Spleen (tissue), 11 donors: Measurements from ENCODE around the gene NPAS2. TPM values are rescaled to one million over a fixed set of nuclear protein-coding genes. Genes with fewer than 3 reads are reported as not detected.

Source experiments
- DNase-seq: peaks from one replicate; pipeline ENCODE4 v3.0.0-alpha.2; 2020
- H3K27ac ChIP-seq, 8 donors: fragments of 200-600 bp; sonication (generic) in 7 of 8; 1 replicate in 4 of 8; 2 replicates in 4 of 8; pipeline versions ENCODE4 v1.5.0 to v1.8.0; 2016 to 2021; ENCODE audit warnings: inconsistent platforms in 4 of 8, mild to moderate bottlenecking in 4 of 8, moderate library complexity in 1 of 8
- H3K27me3 ChIP-seq, 7 donors: fragments of 200-600 bp; sonication (generic) in 6 of 7; replicated peaks in 1 of 7; 1 replicate in 4 of 7; 2 replicates in 3 of 7; pipeline versions ENCODE4 v1.5.0 to v1.8.0; 2016 to 2021; ENCODE audit warnings: inconsistent platforms in 3 of 7, mild to moderate bottlenecking in 1 of 7
- H3K36me3 ChIP-seq, 6 donors: fragments of 200-600 bp; sonication (generic) in 5 of 6; 1 replicate in 4 of 6; 2 replicates in 2 of 6; pipeline versions ENCODE4 v1.5.0 to v1.8.0; 2016 to 2021; ENCODE audit warnings: inconsistent platforms in 2 of 6
- H3K4me1 ChIP-seq, 6 donors: fragments of 200-600 bp; sonication (generic) in 5 of 6; 1 replicate in 3 of 6; 2 replicates in 3 of 6; pipeline versions ENCODE4 v1.5.0 to v1.8.0; 2016 to 2021; ENCODE audit warnings: inconsistent platforms in 3 of 6
- H3K4me3 ChIP-seq, 8 donors: fragments of 200-600 bp; sonication (generic) in 7 of 8; 1 replicate in 4 of 8; 2 replicates in 4 of 8; pipeline versions ENCODE4 v1.5.0 to v1.8.0; 2016 to 2021; ENCODE audit warnings: inconsistent platforms in 4 of 8, mild to moderate bottlenecking in 4 of 8, moderate library complexity in 2 of 8
- H3K9me3 ChIP-seq, 8 donors: fragments of 200-600 bp; sonication (generic) in 7 of 8; 1 replicate in 4 of 8; 2 replicates in 4 of 8; pipeline versions ENCODE4 v1.5.0 to v1.8.0; 2016 to 2021; ENCODE audit warnings: inconsistent platforms in 4 of 8
- POLR2A ChIP-seq, 3 donors: fragments of 450-650 bp; IDR thresholded peaks; one replicate each; pipeline ENCODE4 v1.5.1; 2017; ENCODE audit warnings: antibody characterized with exemption in 3 of 3, mild to moderate bottlenecking in 1 of 3
- POLR2AphosphoS5 ChIP-seq, 3 donors: sonication (generic); formaldehyde crosslinking; IDR thresholded peaks; one replicate each; pipeline ENCODE4 v1.5.1; 2017; ENCODE audit warnings: antibody characterized with exemption in 3 of 3
- WGBS, 5 donors: extraction: QIAGEN DNeasy Blood & Tissue Kit in 3 of 5; methylation state at CpG; one replicate each; pipeline versions ENCODE4 v1.1.5 to v1.1.7; 2013 to 2018; 5-methylcytosine and 5-hydroxymethylcytosine counted together
- intact Hi-C: fragments of 100-400 bp; cut with DNase I; formaldehyde crosslinking; loops from one replicate; pipeline ENCODE4 v1.15.0; 2023; ENCODE audit warnings: low total_unique reads
- polyA plus RNA-seq, 3 donors: library from polyadenylated mRNA; stranded (reverse); fragments of 200-250 nt; gene quantifications; one replicate each; pipeline ENCODE4 v1.2.1, GENCODE V29; 2013
- total RNA-seq, 7 donors: library from RNA; depleted of rRNA in 3 of 7; stranded (reverse); fragments of >200 nt in 3 of 7; fragmentation: NEBNext Ultra II Directional in 4 of 7; extraction: Animal tissue kit (Norgen Biotek cat#: 25700) in 4 of 7; gene quantifications; one replicate each; pipeline versions ENCODE4 v1.1.0 to v1.2.1, GENCODE V29; 2016 to 2021
- TF ChIP-seq, protein P1 (sequence below), 11 experiments: fragments of 200-600 bp in 7 of 11; fragments of 450-650 bp in 4 of 11; sonication (generic) in 4 of 11; IDR thresholded peaks in 8 of 11; conservative IDR thresholded peaks in 3 of 11; 1 replicate in 7 of 11; 2 replicates in 4 of 11; pipeline versions ENCODE4 v1.4.0 to v1.8.0; 2016 to 2021; ENCODE audit warnings: antibody characterized with exemption in 11 of 11, inconsistent platforms in 4 of 11, mild to moderate bottlenecking in 1 of 11
- donor health status: healthy with polysubstance abuse.
- donor health status: DM: no; HTN: no; CAD: no; lungs with moderate emphysema.
- donor health status: DM: no; HTN: no; CAD: no.
- donor health status: Bipolar disorder and iron deficiency.
- donor health status: healthy.
- donor health status: DM: no; HTN: no; CAD: no.
- donor health status: DM: yes; HTN: yes; CAD: no.

Gene NPAS2
- total and polyA plus RNA-seq, 10 donors, result 2.4 to 24.1 (median 8.4) TPM

- Histone ChIP-seq H3K27ac (no peak overlapping the region), H3K9me3 (no peaks in the 10 kb centered on the region), H3K27me3 (no peaks in the 10 kb centered on the region), H3K36me3 (no peaks in the 10 kb centered on the region), H3K4me3 (no peak overlapping the region), H3K4me1 (no peaks in the 10 kb centered on the region)
- 85 to 100% (median 94%) methylated on average over 1 of the region's 1 CpG for WGBS, 5 donors
- TF ChIP-seq POLR2A (IDR thresholded peaks at IDR 0.05) (no peak), POLR2AphosphoS5 (IDR thresholded peaks at IDR 0.05) (no peak)
- TF ChIP-seq, protein P1, sequence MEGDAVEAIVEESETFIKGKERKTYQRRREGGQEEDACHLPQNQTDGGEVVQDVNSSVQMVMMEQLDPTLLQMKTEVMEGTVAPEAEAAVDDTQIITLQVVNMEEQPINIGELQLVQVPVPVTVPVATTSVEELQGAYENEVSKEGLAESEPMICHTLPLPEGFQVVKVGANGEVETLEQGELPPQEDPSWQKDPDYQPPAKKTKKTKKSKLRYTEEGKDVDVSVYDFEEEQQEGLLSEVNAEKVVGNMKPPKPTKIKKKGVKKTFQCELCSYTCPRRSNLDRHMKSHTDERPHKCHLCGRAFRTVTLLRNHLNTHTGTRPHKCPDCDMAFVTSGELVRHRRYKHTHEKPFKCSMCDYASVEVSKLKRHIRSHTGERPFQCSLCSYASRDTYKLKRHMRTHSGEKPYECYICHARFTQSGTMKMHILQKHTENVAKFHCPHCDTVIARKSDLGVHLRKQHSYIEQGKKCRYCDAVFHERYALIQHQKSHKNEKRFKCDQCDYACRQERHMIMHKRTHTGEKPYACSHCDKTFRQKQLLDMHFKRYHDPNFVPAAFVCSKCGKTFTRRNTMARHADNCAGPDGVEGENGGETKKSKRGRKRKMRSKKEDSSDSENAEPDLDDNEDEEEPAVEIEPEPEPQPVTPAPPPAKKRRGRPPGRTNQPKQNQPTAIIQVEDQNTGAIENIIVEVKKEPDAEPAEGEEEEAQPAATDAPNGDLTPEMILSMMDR (IDR thresholded peaks at IDR 0.05 in 8 of 11, conservative IDR thresholded peaks at IDR 0.05 in 3 of 11), result no peak
- no peak for DNase-seq
- intact Hi-C loops, result no loop called here
Observed at GRCh38 chr2:100801402-100801801, 18.5 kb upstream of the NPAS2 start.

DNA sequence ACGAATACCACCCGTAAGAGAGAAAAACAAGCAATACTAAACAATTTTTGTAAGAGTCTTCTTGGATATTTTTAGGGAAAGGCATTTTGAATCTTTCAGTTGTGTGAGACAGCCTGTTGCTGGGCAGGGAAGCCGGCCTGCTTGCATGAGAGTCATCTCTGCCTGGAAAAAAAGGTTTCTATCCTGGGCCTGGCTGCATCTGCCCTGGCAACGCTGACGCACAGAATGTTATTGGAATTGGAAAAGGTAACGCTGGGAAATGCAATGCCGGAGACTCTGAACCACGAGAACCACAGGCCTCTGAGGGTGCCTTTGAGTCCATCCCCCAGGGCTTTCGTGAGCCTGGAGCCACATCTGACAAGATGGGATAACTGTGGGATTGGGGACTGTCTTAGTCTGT is 17.9 kb upstream of the NPAS2 start:
- H3K27ac ChIP-seq, result no peak overlapping the region
- H3K9me3 ChIP-seq, result no peaks in the 10 kb centered on the region
- WGBS, 5 donors, result 87 to 95% (median 92%) methylated on average over 9 of the region's 9 CpGs
- H3K27me3 ChIP-seq, result no peaks in the 10 kb centered on the region
- no peak overlapping the region for H3K4me3 ChIP-seq
- no peaks in the 10 kb centered on the region for H3K36me3 ChIP-seq
- TF ChIP-seq, protein P1 (IDR thresholded peaks at IDR 0.05 in 8 of 11, conservative IDR thresholded peaks at IDR 0.05 in 3 of 11), result no peak
- TF ChIP-seq POLR2A (IDR thresholded peaks at IDR 0.05), result no peak
- TF ChIP-seq POLR2AphosphoS5 (IDR thresholded peaks at IDR 0.05), result no peak
- no peaks in the 10 kb centered on the region for H3K4me1 ChIP-seq
- DNase-seq, result no peak
- intact Hi-C loops, result no loop called here

- WGBS, 5 donors, result 87 to 91% (median 89%) methylated on average over 6 of the region's 6 CpGs
- TF ChIP-seq, protein P1 (IDR thresholded peaks at IDR 0.05 in 8 of 11, conservative IDR thresholded peaks at IDR 0.05 in 3 of 11), result no peak
- TF ChIP-seq POLR2AphosphoS5 (IDR thresholded peaks at IDR 0.05) (no peak), POLR2A (IDR thresholded peaks at IDR 0.05) (no peak)
- DNase-seq, result no peak
- no peak overlapping the region for H3K4me3 ChIP-seq
- no peaks in the 10 kb centered on the region for H3K36me3 ChIP-seq
- H3K9me3 ChIP-seq, result no peaks in the 10 kb centered on the region
- intact Hi-C loops, result no loop called here
- H3K27ac ChIP-seq, result no peak overlapping the region
- no peaks in the 10 kb centered on the region for H3K4me1 ChIP-seq
- H3K27me3 ChIP-seq, result no peaks in the 10 kb centered on the region
Observed at GRCh38 chr2:100803334-100803733, 16.6 kb upstream of the NPAS2 start.

- Histone ChIP-seq H3K27ac (no peak overlapping the region), H3K4me1 (no peaks in the 10 kb centered on the region), H3K4me3 (no peak overlapping the region), H3K27me3 (no peaks in the 10 kb centered on the region), H3K36me3 (no peaks in the 10 kb centered on the region), H3K9me3 (no peaks in the 10 kb centered on the region)
- intact Hi-C loops, result no loop called here
- DNase-seq, result no peak
- no peak for TF ChIP-seq POLR2AphosphoS5 (IDR thresholded peaks at IDR 0.05)
- TF ChIP-seq POLR2A (IDR thresholded peaks at IDR 0.05), result no peak
- TF ChIP-seq, protein P1 (IDR thresholded peaks at IDR 0.05 in 8 of 11, conservative IDR thresholded peaks at IDR 0.05 in 3 of 11), result no peak
- 78 to 89% (median 81%) methylated on average over 3 of the region's 3 CpGs for WGBS, 5 donors
Observed at GRCh38 chr2:100806550-100806949, 13.4 kb upstream of the NPAS2 start.
